Measurements from ENCODE around the gene MOSPD2.

DNA sequence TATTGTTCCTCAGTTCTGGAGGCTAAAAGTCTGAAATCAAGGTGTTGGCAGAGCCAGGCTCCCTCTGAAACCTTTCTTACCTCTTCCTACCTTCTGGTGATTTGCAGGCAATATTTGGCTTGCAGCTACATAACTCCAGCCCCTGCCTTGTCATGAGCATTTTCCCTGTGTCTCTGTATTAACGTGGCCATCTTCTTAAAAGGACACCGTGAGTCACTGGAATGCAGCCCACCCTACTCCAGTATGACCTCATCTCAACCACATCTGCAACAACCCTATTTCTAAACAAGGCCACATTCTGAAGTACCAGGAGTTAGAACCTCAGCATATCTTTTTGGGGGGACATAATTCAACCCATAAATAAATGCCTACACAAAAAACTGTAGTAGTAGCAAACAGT, 41.1 kb upstream of the MOSPD2 start:
- TF ChIP-seq CTCF (IDR thresholded peaks at IDR 0.05), result no peak
- TF ChIP-seq RARB (CRISPR knock-in tag; IDR thresholded peaks at IDR 0.05), result no peak
- no peak for TF ChIP-seq RFX5 (IDR thresholded peaks at IDR 0.05)
- no peak for TF ChIP-seq RAD21 (conservative IDR thresholded peaks at IDR 0.05 in 1 of 2, IDR thresholded peaks at IDR 0.05 in 1 of 2)
- TF ChIP-seq E2F6 (IDR thresholded peaks at IDR 0.05; ENCODE audit: borderline replicate concordance, low read depth), result no peak
- no peak for TF ChIP-seq EP300 (IDR thresholded peaks at IDR 0.05)
- TF ChIP-seq KDM1A (IDR thresholded peaks at IDR 0.05; ENCODE audit: low read depth), result no peak

All from A549 (cell line).